SK-N-DZ (cell line): ENCODE measurements around the gene KARS1.
A peak's percentile ranks its signal among the peaks of the same experiment; 100 is the strongest.
"Not testable (repeated sequence)": the region's sequence is repeated elsewhere in the genome, so short reads cannot be mapped to it uniquely, and the experiment has no call there.

Source experiments
- DNase-seq: peaks from one replicate; pipeline ENCODE4 v3.0.0-alpha.2; 2015; ENCODE audit warnings: low spot score

The KARS1 gene

DNA sequence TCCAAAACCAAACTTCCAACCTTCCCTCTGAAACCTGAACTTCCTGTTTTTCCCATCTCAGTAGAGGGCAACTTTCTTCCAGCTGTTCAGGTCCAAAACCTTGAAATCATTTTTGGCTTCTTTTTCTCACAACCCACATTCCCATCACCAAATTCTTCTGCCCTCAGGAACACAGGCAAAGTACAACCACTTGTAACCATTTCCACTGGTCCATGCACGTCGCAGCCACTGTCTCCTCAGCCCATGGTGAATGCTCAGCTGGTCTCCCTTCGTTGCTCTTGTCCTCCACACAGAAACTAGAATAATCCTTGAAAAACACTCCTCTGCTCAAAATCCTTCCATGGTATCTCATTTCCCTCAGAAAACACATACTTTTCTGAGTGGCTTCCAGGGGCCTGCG is 20.7 kb downstream of the KARS1 start:
- no peak for DNase-seq

DNA sequence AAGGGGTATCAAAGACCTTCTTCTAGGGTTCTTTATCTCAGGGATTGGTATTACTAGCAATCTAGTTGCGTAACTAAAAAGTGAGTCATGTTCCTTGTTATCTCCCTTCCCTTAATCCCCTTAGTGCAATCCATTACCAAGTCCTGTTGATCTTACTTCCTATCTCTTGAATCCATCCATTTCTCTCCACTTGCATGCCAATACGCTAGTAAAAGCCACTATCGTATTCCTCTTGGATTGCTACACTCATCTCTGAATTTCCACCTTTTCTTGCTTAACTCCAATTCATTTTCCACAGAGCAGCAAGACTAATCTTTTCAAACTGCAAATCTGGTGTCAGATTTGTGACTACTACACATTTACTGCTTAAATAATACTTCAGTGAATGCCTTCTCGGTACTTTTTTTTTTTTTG is 22.5 kb downstream of the KARS1 start:
- DNase-seq, result no peak

DNA sequence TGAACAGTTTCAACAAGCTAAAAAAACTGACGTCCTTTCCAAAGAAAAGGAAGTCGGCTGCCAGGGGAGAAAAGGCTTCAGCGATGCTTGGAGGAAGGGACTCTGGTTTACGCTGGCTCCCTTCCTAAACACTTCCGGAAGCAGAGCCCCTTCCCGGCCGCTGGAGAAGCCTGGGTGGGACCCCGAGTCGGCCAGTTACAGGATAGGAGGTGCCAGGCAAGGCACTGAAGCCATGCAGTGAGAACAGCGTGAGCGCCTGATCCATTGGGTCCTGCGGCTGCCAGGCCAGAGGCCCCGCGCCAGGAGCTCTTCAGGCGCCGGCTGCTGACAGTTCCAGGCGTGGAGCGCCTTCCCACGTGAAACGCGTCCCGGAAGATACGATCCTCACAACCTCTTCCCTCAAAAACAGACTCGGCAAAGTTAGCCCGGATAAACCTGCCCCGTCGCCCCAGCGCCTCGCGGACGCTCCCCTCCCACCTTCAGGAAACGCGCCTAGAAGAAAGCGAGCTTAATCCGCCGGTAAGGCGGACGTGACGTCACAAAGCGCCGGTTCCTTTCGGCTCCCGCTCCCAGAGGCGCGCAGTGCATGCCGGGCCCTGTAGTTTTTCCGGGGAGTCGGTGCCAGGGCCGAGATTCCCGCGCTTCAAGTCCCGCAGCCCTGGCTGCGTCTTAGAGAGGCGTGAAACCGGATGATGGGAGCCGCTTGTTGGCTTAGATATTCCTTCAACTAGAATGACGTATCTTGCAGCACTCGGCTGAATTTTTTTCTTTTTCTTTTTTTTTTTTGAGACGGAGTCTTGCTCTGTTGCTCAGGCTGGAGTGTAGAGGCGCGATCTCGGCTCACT is 24.5 kb downstream of the KARS1 start, which contains the start of gene ADAT1:
TSS of gene ADAT1 (minus strand) at position 521 of the 845 bp plus-strand sequence. CDS start 2,482 bp downstream, outside the sequence.
- peak; percentile 98 for DNase-seq

DNA sequence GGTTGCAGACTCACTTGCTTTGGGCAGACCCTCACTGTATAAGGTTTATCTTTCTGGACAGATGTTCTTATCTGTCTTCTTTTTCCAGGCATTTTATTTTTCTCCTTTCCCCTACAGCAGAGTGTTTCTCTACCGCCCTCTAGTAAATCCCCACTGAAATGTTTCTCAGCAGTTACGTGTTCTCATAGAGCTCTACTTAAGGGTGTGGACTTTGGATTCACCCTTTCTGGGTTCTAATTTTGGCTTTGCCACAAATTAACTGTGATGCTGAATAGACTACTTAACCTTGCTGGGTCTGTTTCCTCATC is 26.3 kb downstream of the KARS1 start:
- peak; percentile 34 for DNase-seq

- DNase-seq, result no peak
Measured at GRCh38 chr16:75620326-75621169, 26.9 kb downstream of the KARS1 start.

DNA sequence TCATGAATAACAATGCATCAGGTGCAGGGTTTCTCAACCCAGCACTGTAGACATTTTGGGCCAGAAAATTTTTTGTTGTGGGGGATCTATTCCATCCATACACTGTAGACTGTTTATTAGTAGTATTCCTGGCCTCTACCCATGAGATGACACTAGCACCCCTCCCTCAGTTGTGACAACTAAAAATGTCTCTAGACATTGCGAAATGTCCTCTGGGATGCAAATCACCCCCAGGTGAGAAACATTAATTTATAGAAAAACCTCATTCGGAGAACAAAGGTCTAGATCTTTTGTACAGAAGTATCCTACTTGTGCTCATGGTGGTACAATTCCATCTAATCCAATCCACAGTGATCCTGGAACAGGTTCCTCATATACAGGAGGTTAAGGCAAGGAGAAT is 28.7 kb downstream of the KARS1 start:
- DNase-seq, result no peak

- DNase-seq, result no peak
Measured at GRCh38 chr16:75617121-75617520, 30.3 kb downstream of the KARS1 start.

DNA sequence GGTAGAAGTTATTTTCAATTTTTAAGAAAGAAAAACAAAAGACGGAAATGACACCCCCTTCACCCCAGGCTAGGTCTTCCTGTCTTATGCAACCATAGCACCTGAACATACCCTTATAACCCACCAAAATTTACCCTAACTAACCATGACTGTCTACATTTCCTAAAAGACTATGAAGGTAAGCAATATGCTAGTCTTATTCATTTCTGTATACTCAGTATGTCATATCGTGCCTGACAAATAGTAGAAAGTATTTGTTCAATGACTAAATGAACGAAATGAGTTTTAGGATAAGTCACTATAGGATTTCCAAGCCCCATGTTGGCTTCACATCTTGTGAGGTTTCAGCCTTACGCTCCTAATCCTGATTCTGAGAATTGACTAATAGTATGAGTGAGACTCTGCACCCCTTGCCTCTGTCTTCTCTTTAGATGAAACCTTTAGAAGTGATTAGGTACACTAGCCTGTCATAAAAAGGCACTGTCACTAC is 30.9 kb downstream of the KARS1 start:
- DNase-seq, result no peak

GRCh38 chr16:75615619-75616018 is 31.8 kb downstream of the KARS1 start:
- DNase-seq, result no peak

GRCh38 chr16:75614066-75614897 is 33.2 kb downstream of the KARS1 start:
- DNase-seq, result no peak

GRCh38 chr16:75606507-75606906 is 41.0 kb downstream of the KARS1 start:
- no peak for DNase-seq

GRCh38 chr16:75603241-75603640 is 44.2 kb downstream of the KARS1 start:
- no peak for DNase-seq

GRCh38 chr16:75599452-75600277 is 47.8 kb downstream of the KARS1 start:
- no peak for DNase-seq

- DNase-seq, result peak; percentile 27
Measured at GRCh38 chr16:75593825-75594820, 53.3 kb downstream of the KARS1 start.

- no peak for DNase-seq
Measured at GRCh38 chr16:75593308-75593707, 54.2 kb downstream of the KARS1 start.

GRCh38 chr16:75591927-75592326 is 55.5 kb downstream of the KARS1 start:
- not testable (repeated sequence) for DNase-seq

DNA sequence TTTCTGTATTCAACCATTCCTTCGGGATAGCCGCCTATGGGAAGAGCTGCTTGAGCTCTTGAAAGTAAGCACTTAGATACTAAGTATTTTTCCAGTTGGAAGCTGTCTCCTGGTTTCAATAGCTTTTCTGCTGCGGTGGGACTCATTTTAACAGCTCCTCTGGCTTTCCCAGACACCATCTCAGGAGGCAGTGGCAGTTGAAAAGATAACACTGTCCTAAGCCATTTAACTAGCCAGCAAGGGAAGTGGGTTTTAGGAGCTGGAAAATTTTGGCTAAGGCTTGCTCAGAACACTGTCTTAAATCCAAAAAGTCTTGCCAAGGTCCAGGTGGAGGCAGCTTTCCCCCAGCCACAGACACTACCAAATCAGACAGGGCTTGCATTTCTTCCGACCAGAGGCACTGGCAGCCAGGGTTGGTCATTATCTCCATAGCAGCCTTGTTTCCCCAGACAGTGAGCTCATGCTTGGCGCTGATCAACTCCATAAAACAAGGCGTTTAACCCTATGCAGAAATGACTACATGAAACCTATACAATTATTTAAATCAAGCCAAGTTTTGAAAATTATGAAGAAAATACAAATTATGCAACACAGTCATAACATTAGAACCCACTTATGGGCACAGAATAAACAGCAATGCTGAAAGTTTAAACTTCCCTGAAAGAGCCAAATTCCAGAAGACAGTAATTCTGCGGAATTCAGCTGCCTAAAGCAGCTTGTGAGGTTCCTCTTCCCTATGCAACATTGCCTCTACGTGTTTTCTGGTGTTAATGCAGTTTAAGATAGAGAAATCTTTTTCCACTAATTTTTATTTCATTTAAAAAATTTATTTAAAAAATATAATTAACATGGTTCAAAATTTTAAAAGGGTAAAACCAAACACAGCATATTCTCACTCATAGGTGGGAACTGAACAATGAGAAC is 56.3 kb downstream of the KARS1 start:
- DNase-seq, result no peak

GRCh38 chr16:75589306-75589705 is 58.2 kb downstream of the KARS1 start:
- no peak for DNase-seq
